Measurements from ENCODE around the gene SAGE1. TPM values are rescaled to one million over a fixed set of nuclear protein-coding genes. Genes with fewer than 3 reads are reported as not detected.

SAGE1 gene
- total RNA-seq, 1 donor from 2014 or later, result not detected

GRCh38 chrX:135927897-135928296 is 34.4 kb downstream of the SAGE1 start:
- Histone ChIP-seq H3K4me2 (no peak overlapping the region), H3K9ac (no peak overlapping the region), H3K4me3 (no peak overlapping the region), H3K9me3 (ENCODE audit: low read depth) (peaks cover 5% of the 10 kb centered on the region), H2AFZ (replicated peaks) (no peak overlapping the region), H3K4me1 (no peaks in the 10 kb centered on the region), H3F3A (ENCODE audit: low read depth) (no peaks in the 10 kb centered on the region), H3K27ac (no peak overlapping the region), H3K36me3 (no peaks in the 10 kb centered on the region), H3K27me3 (no peaks in the 10 kb centered on the region), H3K79me2 (ENCODE audit: low read depth) (no peaks in the 10 kb centered on the region), H4K20me1 (ENCODE audit: low read depth) (no peaks in the 10 kb centered on the region)
- no peak for DNase-seq (ENCODE audit: low spot score)
- Mint-ChIP-seq H3K36me3 (no peaks in the 10 kb centered on the region), H3K27me3 (ENCODE audit: insufficient read depth, low read depth) (peaks cover 2% of the 10 kb centered on the region), H3K9me3 (no peaks in the 10 kb centered on the region), H3K27ac (no peak overlapping the region), H3K4me3 (no peak overlapping the region), H3K4me1 (no peaks in the 10 kb centered on the region)
- TF ChIP-seq EZH2 (IDR thresholded peaks at IDR 0.05) (no peak), CTCF (IDR thresholded peaks at IDR 0.05) (no peak), EZH2phosphoT487 (IDR thresholded peaks at IDR 0.05) (no peak)

GRCh38 chrX:135931644-135932487 is 38.4 kb downstream of the SAGE1 start:
- H3K79me2 ChIP-seq (ENCODE audit: low read depth), result no peaks in the 10 kb centered on the region
- H3K9me3 Mint-ChIP-seq, result no peaks in the 10 kb centered on the region
- no peaks in the 10 kb centered on the region for H3K4me1 ChIP-seq
- no peaks in the 10 kb centered on the region for H3K36me3 ChIP-seq
- no peaks in the 10 kb centered on the region for H3K36me3 Mint-ChIP-seq
- peaks cover 5% of the 10 kb centered on the region for H3K9me3 ChIP-seq (ENCODE audit: low read depth)
- no peak overlapping the region for H3K27ac Mint-ChIP-seq
- peak; percentile 64 for DNase-seq (ENCODE audit: low spot score)
- no peaks in the 10 kb centered on the region for H3F3A ChIP-seq (ENCODE audit: low read depth)
- peaks cover 2% of the 10 kb centered on the region for H3K27me3 Mint-ChIP-seq (ENCODE audit: insufficient read depth, low read depth)
- no peaks in the 10 kb centered on the region for H4K20me1 ChIP-seq (ENCODE audit: low read depth)
- no peak overlapping the region for H3K9ac ChIP-seq
- no peak for TF ChIP-seq EZH2 (IDR thresholded peaks at IDR 0.05)
- peak; percentile 66 for TF ChIP-seq CTCF (IDR thresholded peaks at IDR 0.05)
- TF ChIP-seq EZH2phosphoT487 (IDR thresholded peaks at IDR 0.05), result no peak
- H3K27ac ChIP-seq, result no peak overlapping the region
- no peaks in the 10 kb centered on the region for H3K27me3 ChIP-seq
- no peaks in the 10 kb centered on the region for H3K4me1 Mint-ChIP-seq
- H3K4me3 Mint-ChIP-seq, result no peak overlapping the region
- H3K4me3 ChIP-seq, result no peak overlapping the region
- no peak overlapping the region for H3K4me2 ChIP-seq
- H2AFZ ChIP-seq (replicated peaks), result no peak overlapping the region

- Mint-ChIP-seq H3K27ac (no peak overlapping the region), H3K36me3 (no peaks in the 10 kb centered on the region), H3K27me3 (ENCODE audit: insufficient read depth, low read depth) (no peaks in the 10 kb centered on the region), H3K4me1 (no peaks in the 10 kb centered on the region), H3K4me3 (no peak overlapping the region), H3K9me3 (peaks cover 11% of the 10 kb centered on the region)
- no peaks in the 10 kb centered on the region for H3K79me2 ChIP-seq (ENCODE audit: low read depth)
- no peaks in the 10 kb centered on the region for H4K20me1 ChIP-seq (ENCODE audit: low read depth)
- H3K36me3 ChIP-seq, result no peaks in the 10 kb centered on the region
- H3K4me2 ChIP-seq, result no peak overlapping the region
- no peaks in the 10 kb centered on the region for H3K4me1 ChIP-seq
- no peak overlapping the region for H2AFZ ChIP-seq (replicated peaks)
- H3K9ac ChIP-seq, result no peak overlapping the region
- no peak overlapping the region for H3K4me3 ChIP-seq
- no peak for TF ChIP-seq EZH2phosphoT487 (IDR thresholded peaks at IDR 0.05)
- TF ChIP-seq CTCF (IDR thresholded peaks at IDR 0.05), result no peak
- no peak for TF ChIP-seq EZH2 (IDR thresholded peaks at IDR 0.05)
- no peaks in the 10 kb centered on the region for H3F3A ChIP-seq (ENCODE audit: low read depth)
- H3K27me3 ChIP-seq, result no peaks in the 10 kb centered on the region
- H3K27ac ChIP-seq, result no peak overlapping the region
- no peak for DNase-seq (ENCODE audit: low spot score)
- H3K9me3 ChIP-seq (ENCODE audit: low read depth), result no peaks in the 10 kb centered on the region
These were observed 51.0 kb downstream of the SAGE1 start for GRCh38 chrX:135944486-135944885.

All from neural progenitor cell (in vitro differentiated cells).